Activated CD4-positive, alpha-beta T cell treated with anti-CD3 and anti-CD28 coated beads, Interleukin-2, amount 50 U/mL, for 4 hours (primary cell): ENCODE results near the gene SGO2.
A peak's percentile ranks its signal among the peaks of the same experiment; 100 is the strongest.
"Not testable (repeated sequence)": the region's sequence is repeated elsewhere in the genome, so short reads cannot be mapped to it uniquely, and the experiment has no call there.

ENCODE experiments used
- DNase-seq, 2 experiments: peaks; one replicate each; pipeline ENCODE4 v3.0.0-alpha.2; 2020

Gene SGO2

DNA sequence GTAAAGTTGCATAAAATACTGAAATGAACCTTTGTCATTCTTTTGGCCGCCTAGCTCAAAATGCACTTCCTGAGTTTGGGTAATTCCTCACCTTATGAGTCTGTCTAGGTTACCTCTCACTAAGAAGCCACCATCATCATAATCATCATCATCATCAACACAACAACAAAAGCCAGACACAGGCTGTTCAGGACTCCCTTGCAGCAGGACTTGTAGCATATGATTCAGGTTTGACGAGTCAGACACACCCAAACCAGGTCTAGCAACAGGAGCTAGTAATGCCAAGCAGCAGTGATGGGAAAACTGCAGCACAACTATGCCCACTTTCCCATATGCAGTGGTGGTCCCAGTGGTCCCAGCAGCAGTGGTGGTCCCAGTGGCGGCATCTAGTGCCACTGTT, 2.8 kb upstream of the SGO2 start:
- DNase-seq, result no peak

GRCh38 chr2:200523604-200524003, 2.4 kb upstream of the SGO2 start:
- DNase-seq, result no peak

GRCh38 chr2:200525066-200525465, 941 bp upstream of the SGO2 start:
- DNase-seq, result no peak

DNA sequence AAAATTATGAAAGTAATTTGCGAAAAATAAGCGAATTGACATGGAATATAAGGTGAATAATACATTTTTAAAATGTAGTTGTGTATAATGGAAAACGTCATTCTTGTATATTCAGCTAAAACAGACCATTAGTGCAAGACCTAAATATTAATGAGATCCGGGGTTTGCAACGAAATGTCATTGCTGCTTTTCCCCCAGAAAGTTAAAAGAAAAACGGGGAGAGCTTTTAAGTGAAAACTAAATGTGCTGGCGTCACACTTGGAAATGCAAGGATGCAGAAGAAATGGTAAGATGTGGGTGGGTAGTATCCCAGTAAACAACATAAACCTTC, 491 bp upstream of the SGO2 start:
- DNase-seq, result no peak

GRCh38 chr2:200528228-200528627, 2.2 kb downstream of the SGO2 start:
- DNase-seq, result no peak

DNA sequence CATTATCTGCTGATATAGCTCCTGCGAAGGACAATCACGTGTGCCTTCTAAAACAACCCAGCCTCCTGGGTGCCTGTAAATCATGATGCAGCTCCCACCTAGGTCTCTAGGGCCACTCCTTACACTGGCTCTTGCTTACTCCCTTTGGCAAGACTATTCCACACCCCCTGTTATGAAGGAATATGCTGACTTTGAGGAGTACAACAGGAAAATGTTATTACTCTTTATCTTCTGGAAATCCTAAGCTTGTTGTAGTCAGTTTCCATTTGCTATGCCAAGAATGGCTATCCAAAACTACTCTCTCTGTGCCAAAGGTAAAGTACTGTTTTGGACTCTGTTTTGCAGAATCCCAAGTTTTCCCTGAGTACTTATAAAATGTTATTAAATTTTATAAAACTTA, 7.7 kb downstream of the SGO2 start:
- DNase-seq, result no peak

- no peak for DNase-seq
Observed at GRCh38 chr2:200534572-200534971, 8.6 kb downstream of the SGO2 start.

- no peak for DNase-seq
Observed at GRCh38 chr2:200538139-200538538, 12.1 kb downstream of the SGO2 start.

GRCh38 chr2:200540793-200541192, 14.8 kb downstream of the SGO2 start:
- no peak for DNase-seq

GRCh38 chr2:200566596-200566995, 40.6 kb downstream of the SGO2 start:
- not testable (repeated sequence) for DNase-seq

DNA sequence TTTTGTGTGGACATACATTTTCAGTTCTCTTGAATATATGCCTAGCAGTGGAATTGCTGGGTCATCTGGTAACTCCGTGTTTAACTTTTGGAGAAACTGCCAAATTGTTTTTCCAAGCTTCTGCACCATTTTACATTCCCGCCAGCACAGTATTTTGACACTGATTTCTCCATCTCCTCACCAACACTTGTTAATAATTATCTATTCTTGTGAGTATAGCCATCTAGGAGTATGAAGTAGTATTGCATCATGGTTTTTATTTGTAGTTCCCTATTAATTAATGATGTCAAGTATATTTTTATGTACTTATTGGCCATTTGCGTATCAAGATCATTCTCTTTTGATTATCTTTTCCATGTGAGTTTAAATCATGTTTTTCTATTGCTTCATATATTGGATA, 41.9 kb downstream of the SGO2 start:
- no peak for DNase-seq

DNA sequence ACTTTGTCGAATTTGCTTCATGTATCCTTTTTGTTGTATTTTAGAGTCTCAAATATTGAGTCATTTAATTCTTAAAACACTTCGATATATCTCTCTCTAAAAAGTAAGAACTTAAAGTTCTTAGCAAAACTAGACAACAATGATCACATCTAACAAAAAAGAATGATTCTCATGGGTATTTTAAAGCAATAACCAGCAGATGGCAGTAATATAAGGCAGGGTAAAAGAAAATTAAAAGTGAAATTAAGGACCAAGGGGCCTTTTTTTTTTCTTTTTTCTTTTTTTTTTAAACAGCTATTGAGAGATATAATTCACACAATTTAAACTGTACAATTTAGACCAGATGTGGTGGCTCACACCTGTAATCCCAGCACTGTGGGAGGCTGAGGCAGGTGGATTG, 50.0 kb downstream of the SGO2 start:
- no peak for DNase-seq

- DNase-seq, result no peak
Observed at GRCh38 chr2:200577027-200577426, 51.0 kb downstream of the SGO2 start.

GRCh38 chr2:200578778-200579177, 52.8 kb downstream of the SGO2 start:
- DNase-seq, result no peak

GRCh38 chr2:200584639-200585038, 58.6 kb downstream of the SGO2 start:
- DNase-seq, result no peak

DNA sequence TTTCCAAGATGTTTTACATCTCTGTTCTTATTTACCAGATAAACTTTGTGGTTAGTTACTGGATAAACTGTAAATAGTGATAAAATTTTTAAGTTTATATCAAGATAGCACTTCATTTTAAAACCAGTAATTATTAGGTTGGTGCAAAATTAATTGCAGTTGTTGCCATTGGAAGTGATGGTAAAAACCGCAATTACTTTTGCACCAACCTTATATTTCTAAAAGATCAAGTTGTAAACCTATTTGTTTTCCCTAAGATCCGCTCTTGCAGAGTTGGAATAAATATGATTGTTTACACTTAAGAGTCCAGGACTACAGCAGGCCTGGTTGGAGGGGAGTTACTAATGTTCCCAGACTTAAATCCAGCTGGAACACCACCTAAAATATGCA, 59.3 kb downstream of the SGO2 start:
- no peak for DNase-seq

DNA sequence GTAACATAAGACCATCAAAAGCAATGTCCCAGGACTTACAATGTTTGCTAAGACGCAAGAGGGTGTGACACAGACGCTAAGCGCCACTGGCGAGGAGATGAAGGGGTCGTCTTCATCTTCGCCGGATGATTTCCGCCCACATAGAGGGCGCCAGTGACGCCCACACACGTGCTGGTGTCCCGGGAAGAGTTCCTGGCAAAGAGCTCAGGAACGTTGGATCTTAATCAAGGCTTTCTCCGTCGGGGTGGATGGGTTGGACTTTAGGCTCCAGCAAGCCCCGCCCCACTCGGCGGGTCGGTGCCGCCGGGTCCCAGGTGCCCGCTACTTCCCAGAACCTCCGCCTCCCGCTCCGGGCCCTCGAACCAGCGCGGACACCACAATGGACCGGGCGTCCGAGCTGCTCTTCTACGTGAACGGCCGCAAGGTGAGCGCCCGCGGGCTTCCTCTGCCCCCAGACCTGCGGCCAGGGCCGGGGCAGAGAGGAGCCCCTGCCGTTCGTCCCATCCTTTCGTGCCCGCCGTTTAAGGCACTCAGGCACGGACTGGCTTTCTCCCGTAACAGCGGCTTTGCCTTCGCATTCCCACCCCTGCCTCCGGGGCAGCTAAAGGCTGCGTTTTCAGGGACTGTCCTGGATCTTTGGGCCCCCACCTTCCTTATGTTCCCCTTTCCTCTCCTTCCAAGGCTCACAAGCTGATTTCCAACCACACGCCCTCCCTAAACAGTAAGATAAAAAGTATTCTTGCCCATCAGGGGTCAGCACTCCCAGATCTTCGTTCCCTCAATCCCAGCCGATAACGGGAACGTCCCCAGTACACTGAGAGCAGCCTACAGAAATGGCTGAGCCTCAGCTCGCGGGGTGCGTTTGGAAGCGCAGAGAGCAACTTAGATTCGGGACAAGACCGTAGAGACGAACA, 60.0 kb downstream of the SGO2 start, which contains the start of gene AOX1:
Gene AOX1 (plus strand): TSS at position 285 of the 914 bp plus-strand sequence. CDS start 95 bp downstream, at position 380.
- peak in 1 of 2 experiments; percentile 1 for DNase-seq

- DNase-seq, result no peak
Observed at GRCh38 chr2:200586644-200586975, 60.6 kb downstream of the SGO2 start.

GRCh38 chr2:200587007-200587616, 61.1 kb downstream of the SGO2 start:
- no peak for DNase-seq

GRCh38 chr2:200588076-200588678, 62.2 kb downstream of the SGO2 start:
- DNase-seq, result no peak

DNA sequence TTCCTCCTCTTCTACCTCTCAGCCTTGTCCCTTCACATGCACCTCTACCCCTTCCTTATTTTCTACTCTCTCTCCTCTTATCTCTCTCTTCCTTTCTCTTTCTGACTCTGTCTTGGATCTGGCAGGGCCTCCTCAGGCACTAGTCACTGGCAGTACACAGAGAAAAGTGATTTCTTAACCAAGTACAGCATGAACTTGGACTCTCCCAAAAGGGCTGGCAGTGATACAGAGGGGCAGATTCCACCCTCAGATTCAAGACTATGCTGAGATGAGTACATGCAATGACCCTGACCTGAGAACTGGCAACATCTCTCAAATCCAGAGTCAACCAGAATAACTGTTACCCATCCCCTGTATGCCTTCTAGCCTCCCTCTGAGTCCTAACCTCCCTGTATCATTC, 64.1 kb downstream of the SGO2 start:
- no peak for DNase-seq

GRCh38 chr2:200591308-200591707, 65.3 kb downstream of the SGO2 start:
- no peak for DNase-seq

DNA sequence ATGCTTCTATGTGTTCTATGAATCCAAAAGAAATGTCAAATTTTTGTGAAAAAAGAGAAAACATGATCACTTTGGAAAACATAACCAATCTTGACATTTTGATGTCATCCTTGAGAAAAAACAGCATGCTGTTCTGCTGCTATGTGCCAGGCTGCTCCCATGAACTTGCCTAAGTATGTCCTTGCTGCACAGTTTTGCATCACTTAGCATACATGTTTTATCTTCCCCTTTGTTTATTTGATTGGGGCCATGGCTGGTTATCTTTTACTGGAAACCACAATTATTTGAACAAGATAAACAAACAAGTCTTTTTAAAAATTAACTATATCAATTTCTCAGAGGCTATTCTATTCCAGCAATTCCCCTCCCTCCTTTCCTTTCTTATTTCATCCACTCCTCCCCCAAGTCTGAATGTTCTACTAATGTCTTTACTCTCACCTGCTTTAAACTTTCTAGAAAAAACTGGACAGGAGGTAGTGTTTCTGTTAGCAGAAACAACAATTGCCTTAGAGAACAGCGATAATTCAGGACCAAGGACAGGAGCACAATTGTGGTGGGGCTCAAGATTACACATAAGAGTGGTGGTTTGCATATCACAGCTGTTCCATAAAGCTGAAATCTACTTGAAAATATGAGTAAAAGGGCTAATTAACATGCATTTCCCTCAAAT, 66.5 kb downstream of the SGO2 start:
- DNase-seq, result no peak

GRCh38 chr2:200593905-200594304, 67.9 kb downstream of the SGO2 start:
- no peak for DNase-seq
